Immature natural killer cell (primary cell): ENCODE results near the gene CEP55. TPM values are rescaled to one million over a fixed set of nuclear protein-coding genes. Genes with fewer than 3 reads are reported as not detected.
"Not testable (repeated sequence)": the region's sequence is repeated elsewhere in the genome, so short reads cannot be mapped to it uniquely, and the experiment has no call there.

Experiments
- DNase-seq, 3 donors: peaks; one replicate each; pipeline ENCODE4 v3.0.0; 2022; ENCODE audit warnings: mixed read lengths in 1 of 3
- H3K27ac Mint-ChIP-seq, 6 donors: one replicate each; pipeline ENCODE4 v1.8.0; 2020; ENCODE audit warnings: mixed read lengths in 6 of 6, mild to moderate bottlenecking in 5 of 6, inconsistent platforms in 4 of 6, moderate library complexity in 3 of 6
- H3K27me3 Mint-ChIP-seq, 3 donors: one replicate each; pipeline ENCODE4 v1.8.0; 2020 to 2021; ENCODE audit warnings: low read depth in 3 of 3, mild to moderate bottlenecking in 3 of 3, mixed read lengths in 3 of 3, moderate library complexity in 3 of 3, inconsistent platforms in 1 of 3
- H3K36me3 Mint-ChIP-seq, 3 donors: one replicate each; pipeline ENCODE4 v1.8.0; 2020; ENCODE audit warnings: mixed read lengths in 3 of 3, inconsistent platforms in 2 of 3, mild to moderate bottlenecking in 2 of 3
- H3K4me1 Mint-ChIP-seq, 2 donors: one replicate each; pipeline ENCODE4 v1.8.0; 2020; ENCODE audit warnings: inconsistent platforms in 2 of 2, mild to moderate bottlenecking in 2 of 2, mixed read lengths in 2 of 2, moderate library complexity in 1 of 2
- H3K4me3 Mint-ChIP-seq, 5 donors: one replicate each; pipeline ENCODE4 v1.8.0; 2020; ENCODE audit warnings: mild to moderate bottlenecking in 5 of 5, mixed read lengths in 5 of 5, inconsistent platforms in 3 of 5, moderate library complexity in 3 of 5
- H3K9me3 Mint-ChIP-seq, 6 donors: one replicate each; pipeline ENCODE4 v1.8.0; 2020; ENCODE audit warnings: mild to moderate bottlenecking in 6 of 6, mixed read lengths in 6 of 6, inconsistent platforms in 4 of 6, moderate library complexity in 3 of 6
- polyA plus RNA-seq, 3 donors: library from polyadenylated mRNA; unstranded; fragments of 300-500 nt; fragmentation: Illumina TruSeq; gene quantifications; one replicate each; pipeline ENCODE4 v1.2.3, GENCODE V29; 2021

CEP55 gene
- polyA plus RNA-seq, 3 donors from 2014 or later: 0.39 to 0.83 TPM; not detected in 1

DNA sequence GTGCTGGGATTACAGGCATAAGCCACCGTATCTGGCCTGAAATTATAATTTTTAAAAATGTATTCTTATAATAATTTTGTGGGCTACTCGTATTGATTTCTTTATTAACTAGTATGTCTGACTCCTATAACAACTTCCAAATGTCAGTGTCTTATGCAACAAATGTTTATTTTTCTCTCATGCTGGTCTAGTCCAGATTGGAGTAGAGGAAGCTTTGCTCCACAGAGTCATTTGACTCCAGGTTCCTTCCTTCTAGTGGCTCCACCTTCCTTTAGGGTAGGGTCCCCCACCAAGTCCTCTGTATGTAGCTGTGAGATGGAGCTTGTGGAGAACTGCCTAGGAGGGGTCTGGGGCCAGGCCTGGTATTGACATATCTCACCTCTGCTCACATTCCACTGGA lies 8.7 kb downstream of the CEP55 start:
- no peak overlapping the region for H3K27ac Mint-ChIP-seq
- no peak overlapping the region for H3K4me3 Mint-ChIP-seq

DNA sequence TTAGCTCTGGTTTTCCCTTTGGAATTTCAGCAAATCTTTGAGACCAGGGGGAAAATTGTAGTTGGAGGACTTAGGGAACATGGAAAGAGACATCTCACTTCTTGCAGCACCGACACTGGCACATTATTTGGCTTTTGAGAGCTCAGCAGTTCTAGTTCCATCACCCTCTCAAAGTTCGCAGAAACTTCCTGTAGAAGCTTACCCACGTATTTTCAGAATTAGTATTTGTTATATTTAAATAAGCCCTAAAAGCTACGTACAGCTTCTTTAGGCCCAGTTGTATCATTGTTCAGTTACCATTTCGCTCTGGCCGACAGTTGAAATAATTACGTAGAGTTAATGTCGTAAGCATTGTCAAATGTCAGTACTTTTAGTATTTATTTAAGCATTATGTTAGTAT lies 13.4 kb downstream of the CEP55 start:
- Mint-ChIP-seq H3K27me3 (no peaks in the 10 kb centered on the region), H3K36me3 (no peaks in the 10 kb centered on the region), H3K27ac (no peak overlapping the region), H3K9me3 (no peaks in the 10 kb centered on the region), H3K4me3 (no peak overlapping the region), H3K4me1 (no peaks in the 10 kb centered on the region)
- DNase-seq: no peak

More for the DNA sequence above, 8.7 kb downstream of the CEP55 start:
- DNase-seq: no peak
- H3K9me3 Mint-ChIP-seq: no peaks in the 10 kb centered on the region
- no peaks in the 10 kb centered on the region for H3K27me3 Mint-ChIP-seq
- H3K36me3 Mint-ChIP-seq: no peaks in the 10 kb centered on the region
- H3K4me1 Mint-ChIP-seq: no peaks in the 10 kb centered on the region

DNA sequence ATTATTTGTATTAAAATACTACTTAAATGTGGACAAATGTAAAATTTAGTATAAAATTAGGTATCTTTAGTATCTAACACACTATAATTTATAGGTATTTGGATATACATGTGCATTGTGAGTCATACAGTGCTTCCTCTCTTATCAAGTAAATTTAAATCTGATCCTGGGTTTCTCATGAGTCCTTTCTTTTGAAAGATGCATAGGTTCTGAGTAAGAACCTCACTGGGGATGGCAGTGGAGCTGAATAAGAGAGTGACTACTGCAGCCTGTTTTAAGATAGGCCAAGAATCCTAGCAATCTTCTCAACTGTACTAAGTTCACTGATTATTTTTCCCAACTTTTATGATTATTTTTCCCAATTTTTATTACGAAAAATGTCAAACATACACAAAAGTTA lies 16.2 kb downstream of the CEP55 start:
- H3K36me3 Mint-ChIP-seq: no peaks in the 10 kb centered on the region
- DNase-seq: no peak
- no peak overlapping the region for H3K4me3 Mint-ChIP-seq
- no peak overlapping the region for H3K27ac Mint-ChIP-seq
- H3K4me1 Mint-ChIP-seq: no peaks in the 10 kb centered on the region
- no peaks in the 10 kb centered on the region for H3K27me3 Mint-ChIP-seq
- no peaks in the 10 kb centered on the region for H3K9me3 Mint-ChIP-seq

DNA sequence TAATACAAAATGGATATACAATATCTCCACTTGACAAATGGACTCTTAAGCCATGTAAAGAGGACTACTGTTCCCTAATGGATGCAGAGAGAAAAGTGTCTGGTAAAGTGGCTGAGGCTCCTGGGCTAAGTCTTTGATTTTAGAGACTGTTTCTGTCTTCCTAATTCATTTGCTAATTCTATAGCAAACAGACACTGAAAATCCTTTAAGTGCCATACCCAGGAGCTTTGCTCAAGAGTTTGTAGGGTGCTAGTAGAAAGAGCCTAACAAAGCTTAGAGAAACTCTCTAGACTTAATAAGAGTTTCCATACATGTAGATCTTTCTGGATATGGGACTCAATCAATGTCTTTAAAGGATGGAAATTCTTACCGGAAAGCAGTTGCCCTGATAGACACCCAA lies 16.7 kb downstream of the CEP55 start:
- Mint-ChIP-seq H3K9me3 (no peaks in the 10 kb centered on the region), H3K36me3 (no peaks in the 10 kb centered on the region), H3K4me1 (no peaks in the 10 kb centered on the region), H3K4me3 (no peak overlapping the region), H3K27me3 (no peaks in the 10 kb centered on the region), H3K27ac (no peak overlapping the region)
- no peak for DNase-seq

DNA sequence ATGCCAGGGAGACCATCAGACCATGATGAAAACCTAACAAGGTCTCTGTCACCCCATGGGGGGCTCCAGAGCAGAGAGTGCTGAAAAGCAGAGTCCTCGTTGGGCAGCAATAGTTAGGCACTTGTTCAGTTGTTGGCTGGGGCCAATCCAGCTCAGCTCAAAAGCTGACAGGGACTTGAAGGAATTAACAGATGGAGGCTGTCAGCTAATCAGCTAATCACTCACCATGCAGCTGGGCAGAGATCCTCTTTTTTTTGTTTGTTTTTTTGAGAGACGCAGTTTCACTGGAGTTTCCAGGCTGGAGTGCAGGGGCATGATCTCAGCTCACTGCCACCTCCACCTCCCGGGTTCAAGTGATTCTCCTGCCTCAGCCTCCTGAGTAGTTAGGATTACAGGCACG lies 18.1 kb downstream of the CEP55 start:
- H3K4me3 Mint-ChIP-seq: no peak overlapping the region
- no peak overlapping the region for H3K27ac Mint-ChIP-seq
- no peak for DNase-seq
- no peaks in the 10 kb centered on the region for H3K4me1 Mint-ChIP-seq
- H3K27me3 Mint-ChIP-seq: no peaks in the 10 kb centered on the region
- H3K9me3 Mint-ChIP-seq: no peaks in the 10 kb centered on the region
- no peaks in the 10 kb centered on the region for H3K36me3 Mint-ChIP-seq

DNA sequence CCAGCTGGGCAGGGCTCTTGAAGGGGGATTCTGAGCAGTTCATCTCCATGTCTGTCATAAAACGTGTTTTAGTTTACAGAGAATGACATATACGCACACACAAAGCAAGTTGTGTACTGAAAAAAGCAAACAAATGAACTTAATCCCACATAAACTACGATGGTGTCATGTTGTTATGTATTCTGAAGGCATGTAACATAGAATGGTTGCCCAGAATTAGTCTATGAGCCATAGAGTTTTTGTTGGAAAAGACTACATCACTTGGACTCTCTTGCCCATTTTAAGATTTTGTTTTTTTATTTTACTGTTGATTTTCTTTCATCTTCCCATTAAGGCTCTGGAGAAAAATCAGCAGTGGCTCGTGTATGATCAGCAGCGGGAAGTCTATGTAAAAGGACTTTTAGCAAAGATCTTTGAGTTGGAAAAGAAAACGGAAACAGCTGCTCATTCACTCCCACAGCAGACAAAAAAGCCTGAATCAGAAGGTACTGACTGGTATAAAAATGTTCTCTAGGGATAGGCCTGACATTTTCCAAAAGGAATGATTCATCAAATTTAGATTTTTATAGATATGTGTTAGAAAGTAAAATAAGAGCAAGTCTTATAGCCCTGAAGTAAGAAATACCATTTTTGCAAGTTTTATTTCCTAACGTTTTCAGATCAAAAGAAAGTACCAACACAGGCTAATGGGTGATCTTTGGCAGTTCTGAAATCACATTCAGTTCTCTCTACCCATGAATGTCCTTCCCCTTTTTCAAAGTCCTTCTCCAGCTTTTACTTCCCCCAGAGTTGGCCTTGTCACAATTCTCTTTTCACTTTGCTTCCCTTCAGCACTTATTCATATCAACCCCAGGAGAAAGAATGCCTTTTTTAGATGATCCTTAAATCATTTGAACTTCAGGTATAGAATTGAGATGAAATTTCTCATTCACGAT lies 18.9 kb downstream of the CEP55 start:
- Mint-ChIP-seq H3K4me1 (no peaks in the 10 kb centered on the region), H3K4me3 (no peak overlapping the region), H3K36me3 (no peaks in the 10 kb centered on the region), H3K27me3 (no peaks in the 10 kb centered on the region), H3K27ac (no peak overlapping the region), H3K9me3 (no peaks in the 10 kb centered on the region)
- DNase-seq: no peak

DNA sequence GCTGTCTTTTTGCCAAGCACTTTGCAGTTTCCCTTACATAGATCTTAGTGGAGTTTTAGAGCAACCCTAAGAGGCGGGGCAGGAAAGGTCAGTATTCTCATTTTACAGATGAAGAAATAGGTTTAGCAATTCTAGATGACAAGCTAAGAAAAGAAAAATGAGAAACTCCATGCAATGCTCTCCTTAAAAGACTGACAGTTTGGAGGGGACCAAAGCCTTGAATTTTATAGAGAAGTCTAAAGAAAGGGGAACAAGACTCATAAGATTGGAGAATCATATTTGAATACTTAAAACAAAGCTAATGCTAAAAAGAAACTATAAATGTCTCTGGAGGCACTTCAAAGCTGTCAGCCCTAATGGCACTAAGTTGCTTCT lies 19.6 kb downstream of the CEP55 start:
- Mint-ChIP-seq H3K4me3 (no peak overlapping the region), H3K27ac (no peak overlapping the region), H3K27me3 (no peaks in the 10 kb centered on the region), H3K36me3 (peaks cover 0 to 3% (median 0%) of the 10 kb centered on the region in 3 donors), H3K9me3 (no peaks in the 10 kb centered on the region), H3K4me1 (no peaks in the 10 kb centered on the region)
- no peak for DNase-seq

DNA sequence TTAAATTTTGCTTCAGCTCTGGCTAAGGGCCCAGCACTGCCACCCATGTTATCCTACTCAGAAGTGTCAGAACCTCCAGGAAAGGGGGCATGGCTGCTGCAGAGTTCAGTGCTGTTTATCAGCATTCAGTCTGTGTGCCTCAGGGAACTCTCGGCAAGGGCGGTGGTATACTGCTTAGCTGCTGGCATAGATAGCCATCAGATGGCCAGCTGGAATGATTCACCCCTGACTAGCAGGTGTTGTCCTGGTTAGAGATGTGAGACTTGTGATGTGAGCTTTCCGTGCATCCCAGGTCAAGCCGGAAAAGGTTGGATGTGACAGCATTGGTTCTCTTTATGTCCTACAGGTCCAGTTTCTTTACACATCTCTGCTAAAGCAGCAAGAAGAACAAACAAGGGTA lies 22.1 kb downstream of the CEP55 start:
- Mint-ChIP-seq H3K27ac (no peak overlapping the region), H3K36me3 (peaks cover 0 to 10% (median 0%) of the 10 kb centered on the region in 3 donors), H3K4me3 (no peak overlapping the region), H3K4me1 (no peaks in the 10 kb centered on the region), H3K9me3 (no peaks in the 10 kb centered on the region), H3K27me3 (no peaks in the 10 kb centered on the region)
- DNase-seq: no peak

DNA sequence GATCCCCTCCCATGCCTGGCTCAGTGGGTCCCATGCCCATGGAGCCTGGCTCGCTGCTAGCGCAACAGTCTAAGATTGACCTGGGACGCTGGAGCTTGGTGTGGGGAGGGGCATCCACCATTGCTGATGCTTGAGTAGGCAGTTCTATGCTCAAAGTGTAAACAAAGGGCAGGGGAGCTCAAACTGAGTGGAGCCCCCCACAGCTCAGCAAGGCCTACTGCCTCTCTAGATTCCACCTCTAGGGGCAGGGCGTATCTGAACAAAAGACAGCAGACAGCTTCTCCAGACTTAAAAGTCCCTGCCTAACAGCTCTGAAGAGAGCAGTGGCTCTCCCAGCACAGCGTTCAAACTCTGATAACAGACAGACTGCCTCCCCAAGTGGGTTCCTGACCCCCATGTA lies 38.9 kb downstream of the CEP55 start:
- no peak for DNase-seq
- Mint-ChIP-seq H3K4me3 (no peak overlapping the region), H3K27me3 (peaks cover 3 to 9% (median 6%) of the 10 kb centered on the region in 3 donors), H3K4me1 (no peaks in the 10 kb centered on the region), H3K9me3 (peaks cover 0 to 3% (median 0%) of the 10 kb centered on the region in 6 donors), H3K36me3 (no peaks in the 10 kb centered on the region), H3K27ac (no peak overlapping the region)

DNA sequence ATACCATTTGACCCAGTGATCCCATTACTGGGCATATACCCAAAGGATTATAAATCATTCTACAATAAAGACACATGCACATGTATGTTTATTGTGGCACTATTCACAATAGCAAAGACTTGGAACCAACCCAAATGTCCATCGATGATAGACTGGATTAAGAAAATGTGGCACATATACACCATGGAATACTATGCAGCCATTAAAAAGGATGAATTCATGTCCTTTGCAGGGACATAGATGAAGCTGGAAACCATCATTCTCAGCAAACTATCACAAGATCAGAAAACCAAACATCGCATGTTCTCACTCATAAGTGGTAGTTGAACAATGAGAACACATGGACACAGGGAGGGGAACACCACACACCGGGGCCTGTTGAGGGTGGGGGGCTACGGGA lies 44.5 kb downstream of the CEP55 start:
- not testable (repeated sequence) for H3K4me3 Mint-ChIP-seq, H3K4me1 Mint-ChIP-seq, H3K36me3 Mint-ChIP-seq, H3K9me3 Mint-ChIP-seq, H3K27me3 Mint-ChIP-seq, DNase-seq, H3K27ac Mint-ChIP-seq

DNA sequence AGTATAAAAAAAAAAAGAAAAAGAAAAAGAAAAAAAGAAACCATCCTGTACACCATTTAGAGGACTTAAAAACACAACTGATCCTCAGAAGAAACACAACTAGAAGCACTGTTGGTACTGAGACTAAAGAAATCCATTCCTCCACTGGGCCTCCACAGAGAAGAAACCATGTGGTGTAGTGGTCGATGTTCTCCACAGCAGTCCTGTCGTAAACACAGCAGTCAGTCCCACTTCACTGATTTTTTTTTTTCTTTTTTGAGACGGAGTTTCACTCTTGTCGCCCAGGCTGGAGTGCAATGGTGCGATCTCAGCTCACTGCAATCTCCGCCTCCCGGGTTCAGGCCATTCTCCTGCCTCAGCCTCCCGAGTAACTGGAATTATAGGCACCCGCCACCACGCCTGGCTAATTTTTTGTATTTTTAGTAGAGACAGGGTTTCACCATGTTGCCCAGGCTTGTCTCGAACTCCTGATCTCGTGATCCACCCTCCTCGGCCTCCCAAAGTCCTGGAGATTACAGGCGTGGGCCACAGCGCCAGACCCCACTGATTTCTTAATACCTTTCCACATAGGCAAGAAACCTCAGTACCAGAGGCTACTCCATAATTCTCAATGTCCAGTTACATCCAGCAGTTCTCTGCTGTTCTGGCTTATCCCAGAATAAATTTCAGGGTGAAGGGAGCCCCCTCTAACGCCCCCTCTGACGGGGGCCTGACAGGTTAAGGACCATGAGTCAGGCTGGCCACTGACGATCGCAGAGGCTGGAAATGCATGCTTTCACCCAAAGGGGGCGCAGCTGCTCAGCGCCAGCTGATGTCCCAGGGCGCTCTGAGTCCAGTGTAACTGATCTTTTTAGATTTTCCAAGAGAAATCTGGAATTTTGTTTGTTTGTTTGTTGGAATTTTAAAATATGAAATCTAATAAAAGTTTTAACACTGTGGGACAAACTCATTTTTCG lies 45.3 kb downstream of the CEP55 start:
- Mint-ChIP-seq H3K27ac (no peak overlapping the region), H3K9me3 (peaks cover 0 to 3% (median 0%) of the 10 kb centered on the region in 6 donors), H3K36me3 (no peaks in the 10 kb centered on the region), H3K4me3 (no peak overlapping the region), H3K27me3 (peaks cover 3 to 9% (median 6%) of the 10 kb centered on the region in 3 donors), H3K4me1 (peaks cover 0 to 2% of the 10 kb centered on the region in 2 donors)
- no peak for DNase-seq

DNA sequence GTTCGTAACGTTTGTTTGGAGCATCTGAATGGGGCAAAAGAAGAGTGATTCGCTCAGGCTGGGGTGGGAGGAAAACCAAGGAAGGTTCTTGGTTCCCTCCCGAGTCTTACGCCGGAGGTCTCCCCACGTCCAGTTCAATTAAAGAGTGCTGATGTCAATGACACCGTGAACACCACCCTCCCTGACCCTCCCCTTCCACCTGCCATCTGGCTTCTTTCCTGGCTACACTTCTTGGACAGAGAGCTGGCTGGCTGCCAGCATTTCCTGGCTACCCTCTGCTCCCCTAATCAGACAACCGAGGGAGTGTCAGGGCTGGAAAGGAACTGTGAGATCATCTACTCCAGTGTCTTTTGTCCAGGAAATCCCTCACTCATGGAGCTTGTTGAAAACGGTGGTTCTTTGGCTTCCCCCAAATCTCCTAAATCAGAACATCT lies 46.0 kb downstream of the CEP55 start:
- no peak overlapping the region for H3K27ac Mint-ChIP-seq
- H3K4me1 Mint-ChIP-seq: peaks cover 0 to 2% of the 10 kb centered on the region in 2 donors
- H3K27me3 Mint-ChIP-seq: peaks cover 4 to 9% (median 6%) of the 10 kb centered on the region in 3 donors
- no peak for DNase-seq
- peaks cover 0 to 3% (median 0%) of the 10 kb centered on the region in 6 donors for H3K9me3 Mint-ChIP-seq
- H3K4me3 Mint-ChIP-seq: no peak overlapping the region
- H3K36me3 Mint-ChIP-seq: no peaks in the 10 kb centered on the region

DNA sequence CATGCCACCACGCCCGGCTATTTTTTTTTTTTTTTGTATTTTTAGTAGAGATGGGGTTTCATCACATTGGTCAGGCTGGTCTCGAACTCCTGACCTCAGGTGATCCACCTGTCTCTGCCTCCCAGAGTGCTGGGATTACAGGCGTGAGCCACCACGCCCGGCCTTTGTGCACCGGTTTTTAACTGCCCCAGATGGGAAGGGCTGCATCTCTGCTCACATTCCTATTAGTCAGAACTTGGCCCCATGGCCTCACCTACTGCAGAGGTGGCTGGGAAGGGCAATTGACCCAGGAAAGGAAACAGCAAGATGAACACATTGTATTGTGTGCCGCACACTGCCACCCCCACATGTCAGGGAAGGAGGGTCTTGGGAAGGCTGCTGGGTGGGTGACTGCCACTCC lies 50.6 kb downstream of the CEP55 start:
- H3K27ac Mint-ChIP-seq, H3K4me1 Mint-ChIP-seq, DNase-seq, H3K9me3 Mint-ChIP-seq, H3K4me3 Mint-ChIP-seq, H3K36me3 Mint-ChIP-seq, H3K27me3 Mint-ChIP-seq: not testable (repeated sequence)

DNA sequence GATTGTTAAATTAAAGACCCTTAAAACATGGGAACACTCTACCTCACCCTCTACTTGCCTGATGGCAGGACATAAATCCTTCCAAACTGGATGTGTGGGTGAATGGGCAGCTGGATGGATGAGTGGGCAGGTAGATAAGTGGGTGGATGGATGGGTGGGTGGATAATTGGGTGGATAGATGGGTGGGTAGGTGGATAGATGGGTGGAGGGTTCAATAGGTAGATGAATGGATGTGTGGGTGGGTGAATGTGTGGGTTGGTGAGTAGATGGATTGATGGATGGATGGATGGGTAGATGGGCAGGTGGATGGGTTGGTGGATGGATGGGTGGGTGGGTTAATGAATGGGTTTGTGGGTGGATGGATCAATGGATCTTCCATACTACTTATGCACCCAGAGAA lies 51.1 kb downstream of the CEP55 start:
- Mint-ChIP-seq H3K27me3 (peaks cover 2 to 4% (median 2%) of the 10 kb centered on the region in 3 donors), H3K4me1 (peaks cover 0 to under 1% of the 10 kb centered on the region in 2 donors), H3K36me3 (no peaks in the 10 kb centered on the region), H3K4me3 (no peak overlapping the region), H3K27ac (no peak overlapping the region), H3K9me3 (no peaks in the 10 kb centered on the region)
- DNase-seq: no peak
